MCF 10A (cell line): Measurements from ENCODE around the gene RIN1. TPM values are rescaled to one million over a fixed set of nuclear protein-coding genes. Genes with fewer than 3 reads are reported as not detected.
A peak's percentile ranks its signal among the peaks of the same experiment; 100 is the strongest.

Experiments used
- BruUV-seq: library from RNA; stranded (reverse); fragments of 400-500 nt; replicated peaks from 2 replicates; lab custom pipeline; 2021; lab: Mats Ljungman, UMichigan
- CTCF ChIA-PET: fragments of 300-600 bp; sonication (Branson Sonifier 250); formaldehyde crosslinking; extraction: SDS; loops from one replicate; lab custom pipeline; 2021; ENCODE audit warnings: antibody characterized with exemption, inconsistent platforms; lab: Yijun Ruan, JAX
- POLR2A ChIA-PET: fragments of 300-600, 350-650 bp; sonication (Branson Sonifier 250); formaldehyde crosslinking; extraction: SDS; loops from one replicate; lab custom pipeline; 2020; ENCODE audit warnings: antibody characterized with exemption, inconsistent platforms; lab: Yijun Ruan, JAX
- DNase-seq: peaks from one replicate; pipeline ENCODE4 v3.0.0-alpha.2; 2018; ENCODE audit not compliant: unreplicated experiment
- H3K27ac Mint-ChIP-seq: one replicate; pipeline ENCODE4 v1.8.0; 2022; ENCODE audit warnings: mild to moderate bottlenecking, low read depth, mixed read lengths; ENCODE audit not compliant: unreplicated experiment
- H3K27me3 Mint-ChIP-seq: one replicate; pipeline ENCODE4 v1.8.0; 2022; ENCODE audit warnings: mixed read lengths; ENCODE audit not compliant: insufficient read depth, unreplicated experiment
- H3K36me3 Mint-ChIP-seq: one replicate; pipeline ENCODE4 v1.8.0; 2022; ENCODE audit warnings: mild to moderate bottlenecking, moderate library complexity, mixed read lengths; ENCODE audit not compliant: insufficient read depth, unreplicated experiment
- H3K4me1 Mint-ChIP-seq: one replicate; pipeline ENCODE4 v1.8.0; 2022; ENCODE audit warnings: mixed read lengths; ENCODE audit not compliant: insufficient read depth, unreplicated experiment
- H3K4me3 Mint-ChIP-seq: one replicate; pipeline ENCODE4 v1.8.0; 2022; ENCODE audit warnings: mild to moderate bottlenecking, moderate library complexity, mixed read lengths; ENCODE audit not compliant: unreplicated experiment
- H3K9me3 Mint-ChIP-seq: one replicate; pipeline ENCODE4 v1.8.0; 2022; ENCODE audit warnings: mixed read lengths; ENCODE audit not compliant: unreplicated experiment
- intact Hi-C: fragments of 100-400 bp; cut with micrococcal nuclease; formaldehyde crosslinking; loops from 2 replicates; pipeline ENCODE4 v1.14.1; 2022
- total RNA-seq: library from RNA; stranded (reverse); gene quantifications from 2 replicates; pipeline ENCODE4 v1.2.3, GENCODE V29; 2022
- TF ChIP-seq, protein P1 (sequence below): fragments of 200-600 bp; IDR thresholded peaks from one replicate; pipeline ENCODE4 v1.8.0; 2022; ENCODE audit warnings: antibody characterized with exemption, mild to moderate bottlenecking; ENCODE audit not compliant: unreplicated experiment

RIN1 gene
- total RNA-seq, 1 experiment from 2014 or later = 50.2 TPM

DNA sequence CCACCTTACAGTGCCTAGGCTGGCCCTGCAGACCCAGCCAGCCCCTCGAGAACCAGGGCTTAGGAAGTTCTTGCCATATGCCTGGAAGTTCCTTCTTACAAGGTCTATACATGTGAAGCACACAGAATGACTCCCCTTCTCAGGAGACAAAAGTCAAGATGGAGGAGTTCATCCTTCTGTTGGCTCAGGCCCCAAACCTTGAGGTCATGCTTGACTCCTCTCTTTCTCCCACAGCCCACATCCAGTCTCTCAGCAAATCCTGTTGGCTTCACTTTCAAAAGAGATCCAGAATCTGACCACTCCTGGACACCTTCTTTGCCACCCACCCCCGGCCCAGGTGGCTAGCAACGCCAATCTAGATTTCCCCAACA lies 17.6 kb downstream of the RIN1 start:
- Mint-ChIP-seq H3K27ac (peak overlapping the region; percentile 86), H3K4me1 (peaks cover 25% of the 10 kb centered on the region), H3K27me3 (no peaks in the 10 kb centered on the region), H3K36me3 (no peaks in the 10 kb centered on the region), H3K4me3 (peak overlapping the region; percentile 50), H3K9me3 (no peaks in the 10 kb centered on the region)
- no peak for DNase-seq
- CTCF ChIA-PET = interaction anchor here (1.1 to 1.2 kb wide), 2 partner anchors 17 to 18 kb away, joined by 3 to 4 read pairs; partner anchors contain the start of gene RIN1
- POLR2A ChIA-PET = interaction anchor here (0.6 to 3.0 kb wide), 11 partner anchors 8 to 460 kb away, joined by 3 to 23 read pairs (median 5); partner anchors contain the start of genes BRMS1, RIN1 and YIF1A
- BruUV-seq = no TSS peak
- intact Hi-C loops = no loop called here
- TF ChIP-seq, protein P1, sequence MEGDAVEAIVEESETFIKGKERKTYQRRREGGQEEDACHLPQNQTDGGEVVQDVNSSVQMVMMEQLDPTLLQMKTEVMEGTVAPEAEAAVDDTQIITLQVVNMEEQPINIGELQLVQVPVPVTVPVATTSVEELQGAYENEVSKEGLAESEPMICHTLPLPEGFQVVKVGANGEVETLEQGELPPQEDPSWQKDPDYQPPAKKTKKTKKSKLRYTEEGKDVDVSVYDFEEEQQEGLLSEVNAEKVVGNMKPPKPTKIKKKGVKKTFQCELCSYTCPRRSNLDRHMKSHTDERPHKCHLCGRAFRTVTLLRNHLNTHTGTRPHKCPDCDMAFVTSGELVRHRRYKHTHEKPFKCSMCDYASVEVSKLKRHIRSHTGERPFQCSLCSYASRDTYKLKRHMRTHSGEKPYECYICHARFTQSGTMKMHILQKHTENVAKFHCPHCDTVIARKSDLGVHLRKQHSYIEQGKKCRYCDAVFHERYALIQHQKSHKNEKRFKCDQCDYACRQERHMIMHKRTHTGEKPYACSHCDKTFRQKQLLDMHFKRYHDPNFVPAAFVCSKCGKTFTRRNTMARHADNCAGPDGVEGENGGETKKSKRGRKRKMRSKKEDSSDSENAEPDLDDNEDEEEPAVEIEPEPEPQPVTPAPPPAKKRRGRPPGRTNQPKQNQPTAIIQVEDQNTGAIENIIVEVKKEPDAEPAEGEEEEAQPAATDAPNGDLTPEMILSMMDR = no peak

GRCh38 chr11:66317723-66318599 lies 18.3 kb downstream of the RIN1 start:
- DNase-seq = peak; percentile 90
- CTCF ChIA-PET = interaction anchor here (0.8 to 1.2 kb wide), 3 partner anchors 17 to 34 kb away, joined by 3 to 4 read pairs (median 4); partner anchors contain the start of gene RIN1
- TF ChIP-seq, protein P1 = no peak
- intact Hi-C loops = no loop called here
- BruUV-seq = no TSS peak
- peak overlapping the region; percentile 50 for H3K4me3 Mint-ChIP-seq
- no peaks in the 10 kb centered on the region for H3K36me3 Mint-ChIP-seq
- POLR2A ChIA-PET = interaction anchor here (0.6 to 3.0 kb wide), 12 partner anchors 9 to 460 kb away, joined by 3 to 23 read pairs (median 4); partner anchors contain the start of genes BRMS1, RIN1 and YIF1A
- no peaks in the 10 kb centered on the region for H3K27me3 Mint-ChIP-seq
- H3K4me1 Mint-ChIP-seq = peaks cover 22% of the 10 kb centered on the region
- H3K9me3 Mint-ChIP-seq = no peaks in the 10 kb centered on the region
- H3K27ac Mint-ChIP-seq = peak overlapping the region; percentile 86

DNA sequence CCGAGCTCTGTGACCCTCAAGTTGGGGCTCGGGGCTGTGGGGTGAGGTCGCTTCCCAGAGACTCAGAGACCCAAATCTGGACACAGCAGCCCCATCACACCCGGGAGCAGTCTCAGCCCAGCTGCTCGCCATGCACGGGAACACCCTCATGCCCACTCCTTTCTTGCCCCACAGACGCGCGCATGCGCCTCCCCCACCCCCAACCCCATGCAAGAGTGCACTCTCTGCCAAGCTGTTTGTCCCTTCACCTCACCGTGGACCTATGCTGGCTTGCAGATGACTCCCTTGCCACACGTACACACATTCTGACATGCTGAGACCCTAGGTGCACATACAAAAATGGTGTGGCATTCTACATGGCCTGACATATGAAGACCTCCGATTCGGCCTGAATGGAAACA lies 18.9 kb downstream of the RIN1 start:
- no peak for DNase-seq
- intact Hi-C loops = no loop called here
- H3K4me3 Mint-ChIP-seq = no peak overlapping the region
- peaks cover 19% of the 10 kb centered on the region for H3K4me1 Mint-ChIP-seq
- CTCF ChIA-PET = interaction anchor here (0.5 kb wide), 1 partner anchor 737 kb away, joined by 3 read pairs; no protein-coding TSS in a partner anchor
- TF ChIP-seq, protein P1 = no peak
- H3K36me3 Mint-ChIP-seq = no peaks in the 10 kb centered on the region
- POLR2A ChIA-PET = interaction anchor here (1.1 to 3.0 kb wide), 4 partner anchors 14 to 28 kb away, joined by 3 to 23 read pairs (median 4); partner anchors contain the start of genes RIN1 and YIF1A
- H3K9me3 Mint-ChIP-seq = no peaks in the 10 kb centered on the region
- no peaks in the 10 kb centered on the region for H3K27me3 Mint-ChIP-seq
- no TSS peak for BruUV-seq
- H3K27ac Mint-ChIP-seq = peak overlapping the region; percentile 86

GRCh38 chr11:66316849-66317251 lies 19.4 kb downstream of the RIN1 start, which contains the start of gene CD248:
TSS of gene CD248 (minus strand) at chr11:66317044. CDS start at chr11:66317027, 17 bp downstream.
- H3K27ac Mint-ChIP-seq = peak within 1 kb of the TSS; percentile 86
- no peak within 1 kb of the TSS for H3K4me3 Mint-ChIP-seq
- TF ChIP-seq, protein P1 = no peak
- H3K9me3 Mint-ChIP-seq = no peaks in the 10 kb centered on the region
- no peaks in the 10 kb centered on the region for H3K36me3 Mint-ChIP-seq
- CTCF ChIA-PET = interaction anchor here (0.5 kb wide), 1 partner anchor 737 kb away, joined by 3 read pairs; no protein-coding TSS in a partner anchor
- DNase-seq = no peak
- H3K4me1 Mint-ChIP-seq = peaks cover 23% of the 10 kb centered on the region
- H3K27me3 Mint-ChIP-seq = no peaks in the 10 kb centered on the region
- BruUV-seq = no TSS peak
- POLR2A ChIA-PET = interaction anchor here (1.1 to 3.0 kb wide), 3 partner anchors 15 to 28 kb away, joined by 3 to 23 read pairs (median 4); partner anchors contain the start of genes RIN1 and YIF1A
- intact Hi-C loops = no loop called here
